PC-9 (cell line): Measurements from ENCODE around the gene GFM2.

Experiments
- EZH2 ChIP-seq: fragments of 200-600 bp; sonication (generic); IDR thresholded peaks from 2 replicates; pipeline ENCODE4 v1.8.0; 2017; ENCODE audit warnings: antibody characterized with exemption, low read depth
- TF ChIP-seq, protein P1 (sequence below): fragments of 200-600 bp; sonication (generic); conservative IDR thresholded peaks from 2 replicates; pipeline ENCODE4 v1.6.1; 2017; ENCODE audit warnings: mixed run types, antibody characterized with exemption, mild to moderate bottlenecking, moderate library complexity

GRCh38 chr5:74673011-74673790 lies 93.7 kb downstream of the GFM2 start:
- TF ChIP-seq, protein P1, sequence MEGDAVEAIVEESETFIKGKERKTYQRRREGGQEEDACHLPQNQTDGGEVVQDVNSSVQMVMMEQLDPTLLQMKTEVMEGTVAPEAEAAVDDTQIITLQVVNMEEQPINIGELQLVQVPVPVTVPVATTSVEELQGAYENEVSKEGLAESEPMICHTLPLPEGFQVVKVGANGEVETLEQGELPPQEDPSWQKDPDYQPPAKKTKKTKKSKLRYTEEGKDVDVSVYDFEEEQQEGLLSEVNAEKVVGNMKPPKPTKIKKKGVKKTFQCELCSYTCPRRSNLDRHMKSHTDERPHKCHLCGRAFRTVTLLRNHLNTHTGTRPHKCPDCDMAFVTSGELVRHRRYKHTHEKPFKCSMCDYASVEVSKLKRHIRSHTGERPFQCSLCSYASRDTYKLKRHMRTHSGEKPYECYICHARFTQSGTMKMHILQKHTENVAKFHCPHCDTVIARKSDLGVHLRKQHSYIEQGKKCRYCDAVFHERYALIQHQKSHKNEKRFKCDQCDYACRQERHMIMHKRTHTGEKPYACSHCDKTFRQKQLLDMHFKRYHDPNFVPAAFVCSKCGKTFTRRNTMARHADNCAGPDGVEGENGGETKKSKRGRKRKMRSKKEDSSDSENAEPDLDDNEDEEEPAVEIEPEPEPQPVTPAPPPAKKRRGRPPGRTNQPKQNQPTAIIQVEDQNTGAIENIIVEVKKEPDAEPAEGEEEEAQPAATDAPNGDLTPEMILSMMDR, result peak; percentile 63
- TF ChIP-seq EZH2, result no peak
